HEK293T (cell line): Measurements from ENCODE around the gene SH3PXD2B.

Source experiments
- BHLHE40 ChIP-seq: fragments of 450-650 bp; IDR thresholded peaks from 2 replicates; pipeline ENCODE4 v1.6.1; 2016; ENCODE audit warnings: mild to moderate bottlenecking, moderate library complexity, borderline replicate concordance
- FOXM1 ChIP-seq: fragments of 450-650 bp; IDR thresholded peaks from 2 replicates; pipeline ENCODE4 v1.6.1; 2017; ENCODE audit warnings: mild to moderate bottlenecking, borderline replicate concordance
- LEF1 ChIP-seq: fragments of 450-650 bp; IDR thresholded peaks from 2 replicates; pipeline ENCODE4 v1.6.1; 2017; ENCODE audit warnings: mild to moderate bottlenecking, borderline replicate concordance
- NFRKB ChIP-seq: fragments of 450-650 bp; IDR thresholded peaks from 2 replicates; pipeline ENCODE4 v1.6.1; 2016; ENCODE audit warnings: mild to moderate bottlenecking, moderate library complexity
- SUZ12 ChIP-seq: fragments of 450-650 bp; IDR thresholded peaks from 2 replicates; pipeline ENCODE4 v1.6.1; 2016; ENCODE audit warnings: mild to moderate bottlenecking
- TARDBP ChIP-seq: fragments of 450-650 bp; IDR thresholded peaks from 2 replicates; pipeline ENCODE4 v1.6.1; 2016

- TF ChIP-seq BHLHE40 (no peak), TARDBP (no peak), SUZ12 (no peak), NFRKB (no peak), FOXM1 (no peak), LEF1 (no peak)
Measured at GRCh38 chr5:172424111-172424490, 30.2 kb downstream of the SH3PXD2B start.
